WTC11 (cell line): ENCODE results near the gene ARHGAP8. TPM values are rescaled to one million over a fixed set of nuclear protein-coding genes. Genes with fewer than 3 reads are reported as not detected.

Experiments used
- ATAC-seq: fragments of 200-7000 bp; cut with Tn5 transposase; 2 replicates; pipeline ENCODE4 v1.10.0; 2021; ENCODE audit warnings: mild to moderate bottlenecking, moderate library complexity
- CTCF ChIA-PET: fragments of 300-600 bp; sonication (Branson Sonifier 250); formaldehyde crosslinking; loops from one replicate; lab custom pipeline; 2021; ENCODE audit warnings: antibody characterized with exemption; lab: Charles Lee
- POLR2A ChIA-PET: fragments of 350-600 bp; sonication (Branson Sonifier 250); formaldehyde crosslinking; loops from one replicate; lab custom pipeline; 2021; ENCODE audit warnings: antibody characterized with exemption; lab: Charles Lee
- DNase-seq: peaks from one replicate; pipeline ENCODE4 v3.0.0; 2021; ENCODE audit warnings: low spot score
- H3K27ac Mint-ChIP-seq: 2 replicates; pipeline ENCODE4 v1.8.0; 2021; ENCODE audit warnings: mixed read lengths
- H3K27me3 Mint-ChIP-seq: 2 replicates; pipeline ENCODE4 v1.8.0; 2021; ENCODE audit warnings: low read depth, mild to moderate bottlenecking, moderate library complexity, mixed read lengths
- H3K36me3 Mint-ChIP-seq: 2 replicates; pipeline ENCODE4 v1.8.0; 2021; ENCODE audit warnings: mixed read lengths
- H3K4me1 Mint-ChIP-seq: 2 replicates; pipeline ENCODE4 v1.8.0; 2022; ENCODE audit warnings: mixed read lengths
- H3K4me3 Mint-ChIP-seq: 2 replicates; pipeline ENCODE4 v1.8.0; 2021; ENCODE audit warnings: mild to moderate bottlenecking, moderate library complexity, mixed read lengths
- H3K9me3 Mint-ChIP-seq: 2 replicates; pipeline ENCODE4 v1.8.0; 2021; ENCODE audit warnings: mixed read lengths
- ATF3 ChIP-seq: sonication (generic); formaldehyde crosslinking; conservative IDR thresholded peaks from 2 replicates; pipeline ENCODE4 v1.8.1; 2022; ENCODE audit warnings: mild to moderate bottlenecking, missing genetic modification reagents
- ATF6 ChIP-seq: sonication (generic); formaldehyde crosslinking; IDR thresholded peaks from 2 replicates; pipeline ENCODE4 v1.8.1; 2023; ENCODE audit warnings: mild to moderate bottlenecking, missing genetic modification reagents
- CREB1 ChIP-seq: sonication (generic); formaldehyde crosslinking; IDR thresholded peaks from 2 replicates; pipeline ENCODE4 v1.8.0; 2023; ENCODE audit warnings: mild to moderate bottlenecking, missing genetic modification reagents
- CTCF ChIP-seq: fragments of 200-600 bp; IDR thresholded peaks from 2 replicates; pipeline ENCODE4 v1.8.0; 2022; ENCODE audit warnings: antibody characterized with exemption
- E2F1 ChIP-seq: sonication (generic); formaldehyde crosslinking; IDR thresholded peaks from 2 replicates; pipeline ENCODE4 v1.8.0; 2022; ENCODE audit warnings: mild to moderate bottlenecking, missing genetic modification reagents
- E2F4 ChIP-seq: sonication (generic); formaldehyde crosslinking; IDR thresholded peaks from 2 replicates; pipeline ENCODE4 v1.8.1; 2022; ENCODE audit warnings: low read depth, mild to moderate bottlenecking, moderate library complexity, missing genetic modification reagents, borderline replicate concordance
- MLX ChIP-seq: sonication (generic); formaldehyde crosslinking; IDR thresholded peaks from 2 replicates; pipeline ENCODE4 v1.8.1; 2023; ENCODE audit warnings: mild to moderate bottlenecking, missing genetic modification reagents, moderate library complexity
- MXD4 ChIP-seq: fragments of 250-450 bp; sonication (Bioruptor Pico); IDR thresholded peaks from 2 replicates; pipeline ENCODE4 v1.8.0; 2021; ENCODE audit warnings: mild to moderate bottlenecking, moderate library complexity, borderline replicate concordance
- NR3C1 ChIP-seq: sonication (generic); formaldehyde crosslinking; conservative IDR thresholded peaks from 2 replicates; pipeline ENCODE4 v1.8.1; 2023; ENCODE audit warnings: low read depth, mild to moderate bottlenecking, missing genetic modification reagents
- STAT6 ChIP-seq: sonication (generic); formaldehyde crosslinking; conservative IDR thresholded peaks from 2 replicates; pipeline ENCODE4 v1.8.1; 2023; ENCODE audit warnings: mild to moderate bottlenecking, low read depth, missing genetic modification reagents, moderate library complexity
- USF1 ChIP-seq: sonication (generic); formaldehyde crosslinking; IDR thresholded peaks from 2 replicates; pipeline ENCODE4 v1.8.0; 2022; ENCODE audit warnings: mild to moderate bottlenecking, missing genetic modification reagents
- ZNF416 ChIP-seq: fragments of 250-450 bp; sonication (Bioruptor Pico); IDR thresholded peaks from 2 replicates; pipeline ENCODE4 v1.9.0; 2021; ENCODE audit warnings: mild to moderate bottlenecking, inconsistent platforms
- ZNF425 ChIP-seq: fragments of 250-450 bp; sonication (Bioruptor Pico); conservative IDR thresholded peaks from 2 replicates; pipeline ENCODE4 v1.9.0; 2021; ENCODE audit warnings: mild to moderate bottlenecking
- ZNF512 ChIP-seq: sonication (generic); formaldehyde crosslinking; IDR thresholded peaks from 2 replicates; pipeline ENCODE4 v1.8.1; 2022; ENCODE audit warnings: missing genetic modification reagents, borderline replicate concordance
- ZNF532 ChIP-seq: fragments of 250-450 bp; sonication (Bioruptor Pico); IDR thresholded peaks from 2 replicates; pipeline ENCODE4 v1.9.0; 2021; ENCODE audit warnings: mild to moderate bottlenecking, borderline replicate concordance
- total RNA-seq: library from RNA; stranded (reverse); gene quantifications from 3 replicates; pipeline ENCODE4 v1.2.3, GENCODE V29; 2021

Gene ARHGAP8
- total RNA-seq, 1 experiment from 2014 or later, result 61.4 TPM

- TF ChIP-seq STAT6 (CRISPR knock-in tag), result no peak
Measured at GRCh38 chr22:44809456-44809855, 57.1 kb downstream of the ARHGAP8 start (continued).

- no peak for ATAC-seq
- Mint-ChIP-seq H3K27me3 (no peaks in the 10 kb centered on the region), H3K9me3 (peaks cover 18% of the 10 kb centered on the region), H3K4me3 (no peak overlapping the region), H3K36me3 (peaks cover 32% of the 10 kb centered on the region), H3K27ac (peak overlapping the region; percentile 20; the same call in 1 of the 2 replicates), H3K4me1 (peaks cover 20% of the 10 kb centered on the region)
- DNase-seq, result no peak
- CTCF ChIA-PET, result interaction anchor here (0.9 kb wide), 1 partner anchor 10 kb away, joined by 5 read pairs; no protein-coding TSS in a partner anchor
- POLR2A ChIA-PET, result no interaction called here
- no peak for TF ChIP-seq E2F4 (CRISPR knock-in tag)
- no peak for TF ChIP-seq CREB1
- TF ChIP-seq ATF3 (CRISPR knock-in tag), result no peak
- no peak for TF ChIP-seq ZNF532
- no peak for TF ChIP-seq ZNF416 (CRISPR knock-in tag)
- TF ChIP-seq ZNF425 (CRISPR knock-in tag), result no peak
- no peak for TF ChIP-seq ZNF512 (CRISPR knock-in tag)
- TF ChIP-seq MXD4 (CRISPR knock-in tag), result no peak
- no peak for TF ChIP-seq MLX (CRISPR knock-in tag)
- no peak for TF ChIP-seq CTCF
- no peak for TF ChIP-seq E2F1 (CRISPR knock-in tag)
- TF ChIP-seq ATF6 (CRISPR knock-in tag), result no peak
- no peak for TF ChIP-seq USF1 (CRISPR knock-in tag)
- no peak for TF ChIP-seq NR3C1 (CRISPR knock-in tag)
Measured at GRCh38 chr22:44811141-44811540, 58.8 kb downstream of the ARHGAP8 start.
